Left ventricle myocardium inferior (tissue), 1 donor: ENCODE data around the gene CHCHD6. TPM values are rescaled to one million over a fixed set of nuclear protein-coding genes. Genes with fewer than 3 reads are reported as not detected.

Experiments used
- DNase-seq: peaks from one replicate; pipeline ENCODE4 v3.0.0-alpha.2; 2020
- H3K27ac ChIP-seq: fragments of 200-600 bp; replicated peaks from 2 replicates; pipeline ENCODE4 v1.8.0; 2021
- H3K27me3 ChIP-seq: fragments of 200-600 bp; 2 replicates; pipeline ENCODE4 v1.8.0; 2021; ENCODE audit warnings: low read depth
- H3K36me3 ChIP-seq: fragments of 200-600 bp; 2 replicates; pipeline ENCODE4 v1.8.0; 2021
- H3K4me1 ChIP-seq: fragments of 200-600 bp; 2 replicates; pipeline ENCODE4 v1.8.0; 2021
- H3K4me3 ChIP-seq: fragments of 200-600 bp; 2 replicates; pipeline ENCODE4 v1.8.0; 2021; ENCODE audit warnings: mild to moderate bottlenecking, moderate library complexity
- H3K9me3 ChIP-seq: fragments of 200-600 bp; replicated peaks from 2 replicates; pipeline ENCODE4 v1.8.0; 2021
- CTCF ChIP-seq: fragments of 200-600 bp; IDR thresholded peaks from 2 replicates; pipeline ENCODE4 v1.8.0; 2021; ENCODE audit warnings: antibody characterized with exemption, mild to moderate bottlenecking, borderline replicate concordance
- intact Hi-C: fragments of 100-400 bp; cut with micrococcal nuclease; formaldehyde crosslinking; loops from one replicate; pipeline ENCODE4 v1.11.0; 2022
- total RNA-seq: library from RNA; stranded (reverse); fragmentation: NEBNext Ultra II Directional; extraction: Animal tissue kit (Norgen Biotek cat#: 25700); gene quantifications from one replicate; pipeline ENCODE4 v1.2.1, GENCODE V29; 2021
- donor health status: DM: no; HTN: yes; CAD: no; lungs with severe emphysema.

Gene CHCHD6
- total RNA-seq, 1 donor from 2014 or later, result 10.1 TPM

DNA sequence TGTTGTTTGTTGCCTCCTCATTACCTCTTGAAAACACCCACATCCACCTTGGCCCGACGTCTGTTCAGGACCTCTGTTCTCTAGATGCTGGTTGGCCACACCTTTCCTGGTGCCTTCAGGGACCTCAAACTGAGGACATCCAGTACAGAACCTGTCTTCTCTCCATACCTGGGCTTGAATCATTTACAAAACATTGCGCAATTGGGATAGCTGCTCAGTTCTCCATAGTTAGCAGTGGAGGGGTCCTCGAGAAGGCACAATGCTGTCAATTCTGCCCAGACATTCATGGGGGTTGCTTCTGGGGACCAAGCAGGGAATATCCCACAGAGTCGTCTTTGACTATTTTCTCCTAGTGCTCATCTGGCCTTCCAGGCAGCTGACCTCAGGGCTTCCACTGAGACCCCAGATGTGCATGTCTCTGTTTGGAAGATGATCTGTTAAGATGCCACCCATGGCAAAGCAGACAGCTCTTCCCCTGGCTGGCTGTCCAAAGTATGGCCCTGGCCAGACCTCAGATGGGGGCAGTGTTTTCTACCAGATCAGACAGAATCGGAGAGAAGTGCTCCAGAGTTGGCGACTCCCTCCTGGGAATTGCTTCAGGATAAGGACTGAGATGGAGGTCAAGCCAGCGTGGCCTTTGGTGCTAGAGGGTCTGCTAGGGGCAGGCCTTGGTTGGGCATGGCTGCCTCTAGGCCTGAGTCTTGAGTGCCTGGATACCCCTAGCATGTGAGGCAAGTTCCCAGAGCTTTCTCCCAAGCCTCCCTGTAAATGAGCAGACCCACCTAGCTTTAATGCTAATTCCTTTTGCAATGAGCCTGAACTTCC lies 46.1 kb downstream of the CHCHD6 start:
- Histone ChIP-seq H3K27me3 (no peaks in the 10 kb centered on the region), H3K27ac (no peak overlapping the region), H3K4me3 (no peak overlapping the region), H3K36me3 (no peaks in the 10 kb centered on the region), H3K4me1 (peaks cover 61% of the 10 kb centered on the region), H3K9me3 (no peaks in the 10 kb centered on the region)
- intact Hi-C loops, result no loop called here
- DNase-seq, result no peak
- no peak for TF ChIP-seq CTCF

DNA sequence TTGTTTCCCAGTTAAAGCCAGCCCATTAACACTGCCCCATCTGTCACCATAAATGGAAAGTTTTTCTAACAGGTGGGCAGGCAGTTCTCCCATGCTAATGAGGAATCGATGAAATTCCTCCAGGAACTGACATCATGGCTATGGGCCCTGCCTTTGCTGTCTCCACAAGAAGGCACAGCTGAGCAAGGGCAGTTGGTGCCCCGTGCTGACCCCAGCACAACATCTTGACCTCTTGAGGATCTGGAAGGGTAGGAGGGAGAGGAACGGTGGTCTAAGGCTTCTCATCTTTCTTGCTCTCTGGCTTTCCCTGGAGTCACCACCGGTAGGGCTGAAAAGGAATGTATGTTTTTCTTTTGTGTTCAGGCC lies 46.7 kb downstream of the CHCHD6 start:
- intact Hi-C loops, result no loop called here
- no peaks in the 10 kb centered on the region for H3K36me3 ChIP-seq
- H3K4me1 ChIP-seq, result peaks cover 55% of the 10 kb centered on the region
- DNase-seq, result no peak
- H3K27ac ChIP-seq, result no peak overlapping the region
- no peak overlapping the region for H3K4me3 ChIP-seq
- no peaks in the 10 kb centered on the region for H3K27me3 ChIP-seq
- H3K9me3 ChIP-seq, result no peaks in the 10 kb centered on the region
- no peak for TF ChIP-seq CTCF

DNA sequence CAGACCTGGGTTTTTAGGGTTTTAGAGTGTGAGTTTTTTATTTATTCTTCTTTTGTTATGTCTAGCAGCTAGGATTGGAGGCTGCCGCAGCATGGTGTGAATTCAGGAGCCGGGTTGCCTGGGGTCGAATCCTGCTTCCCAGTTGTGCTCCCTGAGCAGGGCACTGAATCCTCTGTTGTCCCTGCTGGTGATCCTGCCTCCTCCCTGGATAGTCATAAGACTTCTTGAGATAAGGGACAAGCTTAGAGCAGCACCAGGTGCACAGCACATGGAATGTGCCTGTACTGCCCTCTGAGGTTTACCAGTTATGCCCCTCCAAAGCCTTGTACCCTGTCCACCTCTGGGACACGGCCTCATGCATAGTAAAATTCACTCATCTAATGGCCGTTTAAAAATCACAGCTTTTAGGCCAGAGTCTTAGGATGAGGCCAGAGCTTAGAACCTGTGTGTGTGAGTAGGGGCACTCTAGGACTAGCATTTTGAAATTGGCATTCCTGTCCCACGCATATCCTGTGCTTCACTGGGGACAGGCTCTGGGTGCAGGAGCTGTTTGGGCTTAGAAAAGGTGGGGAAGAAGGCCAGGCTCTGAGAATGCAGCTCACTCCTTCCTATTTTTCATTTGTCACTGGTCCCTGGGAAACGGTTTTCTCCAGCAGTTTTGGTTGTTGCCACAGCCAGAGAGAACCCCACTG lies 47.7 kb downstream of the CHCHD6 start:
- Histone ChIP-seq H3K27me3 (no peaks in the 10 kb centered on the region), H3K36me3 (no peaks in the 10 kb centered on the region), H3K9me3 (no peaks in the 10 kb centered on the region), H3K4me1 (peaks cover 49% of the 10 kb centered on the region), H3K27ac (no peak overlapping the region), H3K4me3 (no peak overlapping the region)
- TF ChIP-seq CTCF, result no peak
- no peak for DNase-seq
- intact Hi-C loops, result no loop called here

- no peak overlapping the region for H3K4me3 ChIP-seq
- peak; percentile 90 for TF ChIP-seq CTCF
- H3K36me3 ChIP-seq, result no peaks in the 10 kb centered on the region
- no peak overlapping the region for H3K27ac ChIP-seq
- DNase-seq, result peak; percentile 76
- intact Hi-C loops, result no loop called here
- H3K27me3 ChIP-seq, result no peaks in the 10 kb centered on the region
- H3K4me1 ChIP-seq, result peaks cover 41% of the 10 kb centered on the region
- no peaks in the 10 kb centered on the region for H3K9me3 ChIP-seq
Measured at GRCh38 chr3:126752303-126753190, 48.5 kb downstream of the CHCHD6 start.
